Natural killer cell (primary cell): ENCODE data around the gene MTFR1L. TPM values are rescaled to one million over a fixed set of nuclear protein-coding genes. Genes with fewer than 3 reads are reported as not detected.

ENCODE experiments used
- ATAC-seq, 3 donors: fragments of 150-1000 bp in 2 of 3; fragments of 200-7000 bp in 1 of 3; cut with Tn5 transposase; 1 replicate in 1 of 3; 2 replicates in 2 of 3; pipeline ENCODE4 v1.10.0; 2021; ENCODE audit warnings: mild to moderate bottlenecking in 2 of 3, moderate library complexity in 2 of 3
- DNase-seq, 2 donors: peaks; one replicate each; pipeline versions ENCODE4 v3.0.0 to v3.0.0-alpha.2; 2013 to 2021; ENCODE audit warnings: mixed read lengths in 1 of 2
- H3K27ac ChIP-seq: one replicate; pipeline ENCODE4 v1.5.1; 2013; ENCODE audit warnings: mild to moderate bottlenecking, low read length
- H3K27me3 ChIP-seq: one replicate; pipeline ENCODE4 v1.6.1; 2013; ENCODE audit warnings: low read length; ENCODE audit not compliant: control insufficient read depth, insufficient read depth
- H3K36me3 ChIP-seq: one replicate; pipeline ENCODE4 v1.6.1; 2013; ENCODE audit warnings: low read length; ENCODE audit not compliant: control insufficient read depth, insufficient read depth
- H3K4me1 ChIP-seq: one replicate; pipeline ENCODE4 v1.6.1; 2013; ENCODE audit warnings: low read length; ENCODE audit not compliant: control insufficient read depth, insufficient read depth
- H3K4me3 ChIP-seq: one replicate; pipeline ENCODE4 v1.5.1; 2013; ENCODE audit warnings: low read length
- H3K9me3 ChIP-seq: one replicate; pipeline ENCODE4 v1.6.1; 2013; ENCODE audit warnings: low read length; ENCODE audit not compliant: control insufficient read depth, insufficient read depth
- H3K27ac Mint-ChIP-seq, 2 donors: one replicate each; pipeline ENCODE4 v1.8.0; 2022; ENCODE audit warnings: mild to moderate bottlenecking in 2 of 2, mixed read lengths in 2 of 2, moderate library complexity in 1 of 2
- H3K27me3 Mint-ChIP-seq, 2 donors: one replicate each; pipeline ENCODE4 v1.8.0; 2022; ENCODE audit warnings: low read depth in 2 of 2, mixed read lengths in 2 of 2
- H3K36me3 Mint-ChIP-seq: one replicate; pipeline ENCODE4 v1.8.0; 2022; ENCODE audit warnings: mixed read lengths
- H3K4me1 Mint-ChIP-seq, 2 donors: one replicate each; pipeline ENCODE4 v1.8.0; 2022; ENCODE audit warnings: mixed read lengths in 2 of 2
- H3K4me3 Mint-ChIP-seq: one replicate; pipeline ENCODE4 v1.8.0; 2022; ENCODE audit warnings: mild to moderate bottlenecking, moderate library complexity, mixed read lengths
- H3K9me3 Mint-ChIP-seq, 2 donors: one replicate each; pipeline ENCODE4 v1.8.0; 2022; ENCODE audit warnings: mixed read lengths in 2 of 2
- WGBS: methylation state at CpG from one replicate; pipeline ENCODE4 v1.1.7; 2013; ENCODE audit warnings: missing lambda C conversion rate; ENCODE audit not compliant: insufficient coverage; 5-methylcytosine and 5-hydroxymethylcytosine counted together
- intact Hi-C: fragments of 100-400 bp; cut with micrococcal nuclease; formaldehyde crosslinking; loops from one replicate; pipeline ENCODE4 v1.14.2; 2022
- total RNA-seq, 4 donors: library from RNA; stranded (reverse); fragments of 120-200 nt in 1 of 4; gene quantifications; one replicate each; pipeline versions ENCODE4 v1.2.3 to v1.2.4, GENCODE V29; 2013 to 2022
- TF ChIP-seq, protein P1 (sequence below): fragments of 200-600 bp; IDR thresholded peaks from one replicate; pipeline ENCODE4 v1.8.0; 2022; ENCODE audit warnings: antibody characterized with exemption

The MTFR1L gene
- total RNA-seq, 3 donors from 2014 or later (not counting 1 experiment from before 2014, with no cell fraction given) = 33.4 to 39.0 (median 39.0) TPM

DNA sequence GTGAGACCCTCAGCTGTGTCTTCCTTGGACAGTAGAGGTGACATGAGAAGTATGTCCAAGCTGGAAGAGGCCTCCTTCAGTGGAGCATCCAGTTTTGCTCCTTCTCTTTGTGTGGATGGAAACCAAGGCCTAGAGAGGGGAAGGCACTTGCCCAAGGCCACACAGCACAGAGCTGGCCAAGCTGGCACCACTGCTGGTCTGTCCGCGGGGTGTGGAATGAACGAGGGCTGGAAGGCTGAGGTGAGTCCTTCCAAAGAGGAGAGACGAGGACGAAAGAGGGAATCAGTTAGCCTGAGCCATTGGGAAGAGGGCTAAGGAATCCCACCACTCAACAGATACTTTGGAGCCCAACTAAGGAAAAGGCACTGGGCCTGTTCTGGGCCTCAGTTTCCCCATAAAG lies 47.6 kb upstream of the MTFR1L start:
- H3K9me3 Mint-ChIP-seq = no peaks in the 10 kb centered on the region

DNA sequence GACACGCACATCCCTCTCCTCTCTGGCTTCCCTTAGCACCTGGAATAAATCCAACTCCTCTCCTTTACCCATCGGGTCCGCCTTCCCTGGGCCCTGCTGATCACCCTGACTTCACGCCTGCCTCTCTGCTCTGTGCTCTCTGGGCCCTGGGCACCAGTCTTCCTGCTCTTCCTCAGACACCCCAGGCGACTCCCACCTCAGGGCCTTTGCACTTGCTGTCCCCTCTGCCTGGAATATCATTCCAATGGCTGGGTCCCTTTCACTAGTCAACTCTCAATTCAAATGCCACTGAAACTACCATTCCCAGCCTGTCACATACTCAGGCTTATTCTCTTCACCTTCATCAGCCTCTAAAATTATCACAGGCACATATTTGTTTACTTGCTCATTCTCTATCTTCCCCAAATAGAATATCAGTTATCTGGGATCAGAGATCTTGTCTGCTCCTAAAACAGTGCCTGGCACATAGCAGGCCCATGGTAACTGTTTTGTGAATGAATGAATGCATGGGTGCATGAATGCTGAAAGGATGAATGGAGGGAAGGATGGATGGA lies 47.0 kb upstream of the MTFR1L start:
- H3K4me3 ChIP-seq = no peak overlapping the region
- TF ChIP-seq, protein P1, sequence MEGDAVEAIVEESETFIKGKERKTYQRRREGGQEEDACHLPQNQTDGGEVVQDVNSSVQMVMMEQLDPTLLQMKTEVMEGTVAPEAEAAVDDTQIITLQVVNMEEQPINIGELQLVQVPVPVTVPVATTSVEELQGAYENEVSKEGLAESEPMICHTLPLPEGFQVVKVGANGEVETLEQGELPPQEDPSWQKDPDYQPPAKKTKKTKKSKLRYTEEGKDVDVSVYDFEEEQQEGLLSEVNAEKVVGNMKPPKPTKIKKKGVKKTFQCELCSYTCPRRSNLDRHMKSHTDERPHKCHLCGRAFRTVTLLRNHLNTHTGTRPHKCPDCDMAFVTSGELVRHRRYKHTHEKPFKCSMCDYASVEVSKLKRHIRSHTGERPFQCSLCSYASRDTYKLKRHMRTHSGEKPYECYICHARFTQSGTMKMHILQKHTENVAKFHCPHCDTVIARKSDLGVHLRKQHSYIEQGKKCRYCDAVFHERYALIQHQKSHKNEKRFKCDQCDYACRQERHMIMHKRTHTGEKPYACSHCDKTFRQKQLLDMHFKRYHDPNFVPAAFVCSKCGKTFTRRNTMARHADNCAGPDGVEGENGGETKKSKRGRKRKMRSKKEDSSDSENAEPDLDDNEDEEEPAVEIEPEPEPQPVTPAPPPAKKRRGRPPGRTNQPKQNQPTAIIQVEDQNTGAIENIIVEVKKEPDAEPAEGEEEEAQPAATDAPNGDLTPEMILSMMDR = no peak
- ATAC-seq (no peak), DNase-seq (no peak)
- no peak overlapping the region for H3K27ac ChIP-seq
- Mint-ChIP-seq H3K9me3 (no peaks in the 10 kb centered on the region), H3K4me3 (no peak overlapping the region), H3K27me3 (peaks cover 9 to 12% of the 10 kb centered on the region in 2 donors), H3K36me3 (no peaks in the 10 kb centered on the region), H3K27ac (no peak overlapping the region), H3K4me1 (peaks cover 19 to 30% of the 10 kb centered on the region in 2 donors)
- H3K36me3 ChIP-seq = peaks cover 2% of the 10 kb centered on the region
- peaks cover 2% of the 10 kb centered on the region for H3K27me3 ChIP-seq
- no peaks in the 10 kb centered on the region for H3K9me3 ChIP-seq
- intact Hi-C loops = loop anchor here (10.0 kb wide), 1 partner anchor 228 kb away; the partner anchor contains the start of gene LDLRAP1
- H3K4me1 ChIP-seq = peaks cover 31% of the 10 kb centered on the region
- WGBS = 96% methylated on average over 5 of the region's 5 CpGs

More for the DNA sequence above, 47.6 kb upstream of the MTFR1L start:
- Histone ChIP-seq H3K9me3 (no peaks in the 10 kb centered on the region), H3K27ac (no peak overlapping the region), H3K27me3 (peaks cover 2% of the 10 kb centered on the region), H3K36me3 (peaks cover 2% of the 10 kb centered on the region), H3K4me3 (no peak overlapping the region), H3K4me1 (peaks cover 31% of the 10 kb centered on the region)
- WGBS = 96% methylated on average over 5 of the region's 5 CpGs
- no peak overlapping the region for H3K4me3 Mint-ChIP-seq
- peaks cover 19 to 30% of the 10 kb centered on the region in 2 donors for H3K4me1 Mint-ChIP-seq
- H3K27ac Mint-ChIP-seq = no peak overlapping the region
- H3K27me3 Mint-ChIP-seq = peaks cover 9 to 12% of the 10 kb centered on the region in 2 donors
- intact Hi-C loops = loop anchor here (10.0 kb wide), 1 partner anchor 227 kb away; the partner anchor contains the start of gene LDLRAP1
- no peaks in the 10 kb centered on the region for H3K36me3 Mint-ChIP-seq
- TF ChIP-seq, protein P1 = no peak
- no peak for ATAC-seq
- no peak for DNase-seq

DNA sequence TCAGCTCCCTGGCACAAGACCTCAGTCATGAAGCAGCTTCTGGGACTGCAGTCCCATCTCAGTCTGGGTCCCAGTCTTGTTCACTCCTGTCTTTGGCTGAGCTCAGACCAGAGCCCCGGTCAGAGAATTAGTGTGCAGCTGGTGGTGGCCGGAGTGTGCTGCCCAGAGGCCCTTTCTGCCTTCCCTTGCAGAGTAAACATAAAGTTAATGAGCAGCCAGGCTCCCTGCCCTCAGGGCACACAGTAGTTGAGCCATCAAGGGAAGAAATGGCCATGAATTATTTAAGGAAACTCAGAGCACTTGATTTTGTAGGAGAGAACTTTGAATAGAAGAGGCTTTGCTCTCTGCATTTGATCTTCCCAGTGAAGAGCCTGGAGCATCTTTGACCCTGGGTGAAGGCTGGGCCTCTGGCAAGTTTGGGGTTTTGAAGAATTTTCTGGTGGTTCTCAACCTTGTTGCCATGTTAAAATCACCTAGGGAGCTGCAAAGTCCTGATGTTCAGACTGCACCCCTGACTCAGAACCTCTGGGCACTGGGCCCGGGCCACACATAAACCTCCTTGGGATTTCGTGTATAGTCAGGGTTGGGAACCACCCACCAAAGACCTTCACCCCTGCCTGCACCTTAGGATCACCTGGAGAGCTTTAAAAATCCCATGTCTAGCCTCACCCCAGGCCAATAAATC lies 46.2 kb upstream of the MTFR1L start:
- Mint-ChIP-seq H3K4me1 (peaks cover 19 to 30% of the 10 kb centered on the region in 2 donors), H3K4me3 (no peak overlapping the region), H3K36me3 (no peaks in the 10 kb centered on the region), H3K27ac (peak overlapping the region in 1 of 2 donors; percentile 55), H3K27me3 (peaks cover 9 to 12% of the 10 kb centered on the region in 2 donors), H3K9me3 (no peaks in the 10 kb centered on the region)
- intact Hi-C loops = loop anchor here (10.0 kb wide), 1 partner anchor 229 kb away; the partner anchor contains the start of gene LDLRAP1
- no peak overlapping the region for H3K27ac ChIP-seq
- no peak for DNase-seq
- peaks cover 31% of the 10 kb centered on the region for H3K4me1 ChIP-seq
- TF ChIP-seq, protein P1 = no peak
- no peak overlapping the region for H3K4me3 ChIP-seq
- WGBS = 91% methylated on average over 4 of the region's 4 CpGs
- peaks cover 2% of the 10 kb centered on the region for H3K27me3 ChIP-seq
- peaks cover 2% of the 10 kb centered on the region for H3K36me3 ChIP-seq
- no peaks in the 10 kb centered on the region for H3K9me3 ChIP-seq
- no peak for ATAC-seq
